ENCODE measurements around the gene KIR3DL2.
"Not testable (repeated sequence)": the region's sequence is repeated elsewhere in the genome, so short reads cannot be mapped to it uniquely, and the experiment has no call there.

Gene KIR3DL2

DNA sequence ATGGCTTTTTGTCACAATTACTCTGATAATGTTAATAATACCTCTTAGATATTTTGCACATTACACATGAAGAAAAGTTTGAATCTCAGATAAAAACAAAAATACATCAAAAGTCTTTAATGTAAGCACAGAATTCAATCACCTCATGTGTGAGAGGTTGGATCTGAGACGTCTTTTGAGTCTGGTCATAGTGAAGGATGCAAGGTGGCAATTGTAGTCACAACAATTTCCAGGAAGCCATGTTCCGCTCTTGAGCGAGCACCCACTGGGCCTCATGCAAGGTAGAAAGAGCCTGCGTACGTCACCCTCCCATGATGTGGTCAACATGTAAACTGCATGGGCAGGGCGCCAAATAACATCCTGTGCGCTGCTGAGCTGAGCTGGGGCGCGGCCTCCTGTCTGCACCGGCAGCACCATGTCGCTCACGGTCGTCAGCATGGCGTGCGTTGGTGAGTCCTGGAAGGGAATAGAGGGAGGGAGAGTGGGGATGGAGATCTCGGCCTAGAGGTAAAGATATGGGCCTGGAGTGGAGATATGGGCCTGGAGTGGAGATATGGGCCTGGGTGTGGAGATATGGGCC, at the start of gene KIR3DL2:
TSS of gene KIR3DL2 (plus strand) at position 383 of the 580 bp plus-strand sequence. CDS start at position 416, 33 bp downstream.
- not testable (repeated sequence) for DNase-seq

DNA sequence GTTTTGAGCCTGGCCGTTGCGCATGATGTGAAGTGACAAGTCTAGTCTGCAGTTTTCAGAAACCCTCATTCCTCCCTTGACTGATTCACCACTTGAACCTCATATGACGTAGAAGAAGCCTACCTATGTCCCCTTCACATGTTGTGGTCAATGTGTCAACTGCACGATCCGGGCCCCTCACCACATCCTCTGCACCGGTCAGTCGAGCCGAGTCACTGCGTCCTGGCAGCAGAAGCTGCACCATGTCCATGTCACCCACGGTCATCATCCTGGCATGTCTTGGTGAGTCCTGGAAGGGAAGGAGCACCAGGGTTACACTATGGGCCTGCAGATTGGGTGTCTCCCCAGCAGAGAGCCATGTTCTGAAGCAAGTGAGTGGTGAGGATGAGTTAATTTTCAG, 46.8 kb upstream of the KIR3DL2 start, which contains the start of gene KIR2DL4:
TSS of gene KIR2DL4 (plus strand) at position 201 of the 400 bp plus-strand sequence. CDS start at position 243, 42 bp downstream.
- DNase-seq = no peak

- no peak for DNase-seq
Measured at GRCh38 chr19:54804101-54804500, 46.1 kb upstream of the KIR3DL2 start.

- DNase-seq = no peak
Measured at GRCh38 chr19:54804571-54804970, 45.7 kb upstream of the KIR3DL2 start.

DNA sequence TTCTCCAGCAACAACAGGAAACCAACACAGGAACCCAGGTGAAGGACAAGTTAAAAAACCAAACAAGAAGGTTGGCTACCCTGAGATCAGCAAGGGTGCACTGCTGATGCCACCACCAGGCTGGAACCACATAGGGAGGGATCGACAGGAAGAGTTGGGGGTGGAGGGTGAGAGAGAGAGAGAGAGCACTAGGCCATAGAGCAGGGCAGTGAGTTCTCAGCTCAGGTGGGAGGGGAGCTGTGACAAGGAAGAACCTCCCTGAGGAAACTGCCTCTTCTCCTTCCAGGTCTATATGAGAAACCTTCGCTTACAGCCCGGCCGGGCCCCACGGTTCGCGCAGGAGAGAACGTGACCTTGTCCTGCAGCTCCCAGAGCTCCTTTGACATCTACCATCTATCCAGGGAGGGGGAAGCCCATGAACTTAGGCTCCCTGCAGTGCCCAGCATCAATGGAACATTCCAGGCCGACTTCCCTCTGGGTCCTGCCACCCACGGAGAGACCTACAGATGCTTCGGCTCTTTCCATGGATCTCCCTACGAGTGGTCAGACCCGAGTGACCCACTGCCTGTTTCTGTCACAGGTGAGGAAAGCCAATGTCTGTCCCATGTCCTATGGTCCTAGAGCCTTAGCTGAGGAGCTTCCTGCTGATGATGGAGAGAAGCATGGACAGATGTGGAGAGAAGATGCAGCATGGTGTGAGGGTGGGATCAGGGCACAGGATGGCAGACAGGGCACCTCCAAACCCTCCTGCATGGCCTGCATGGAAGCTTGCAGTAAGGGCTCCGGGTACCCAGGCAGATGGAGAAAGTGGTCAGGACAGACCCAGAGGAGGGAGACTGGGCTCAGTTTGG, 44.4 kb upstream of the KIR3DL2 start:
- DNase-seq = no peak

- no peak for DNase-seq
Measured at GRCh38 chr19:54806516-54806838, 43.8 kb upstream of the KIR3DL2 start.

- not testable (repeated sequence) for DNase-seq
Measured at GRCh38 chr19:54814571-54814970, 35.7 kb upstream of the KIR3DL2 start.

DNA sequence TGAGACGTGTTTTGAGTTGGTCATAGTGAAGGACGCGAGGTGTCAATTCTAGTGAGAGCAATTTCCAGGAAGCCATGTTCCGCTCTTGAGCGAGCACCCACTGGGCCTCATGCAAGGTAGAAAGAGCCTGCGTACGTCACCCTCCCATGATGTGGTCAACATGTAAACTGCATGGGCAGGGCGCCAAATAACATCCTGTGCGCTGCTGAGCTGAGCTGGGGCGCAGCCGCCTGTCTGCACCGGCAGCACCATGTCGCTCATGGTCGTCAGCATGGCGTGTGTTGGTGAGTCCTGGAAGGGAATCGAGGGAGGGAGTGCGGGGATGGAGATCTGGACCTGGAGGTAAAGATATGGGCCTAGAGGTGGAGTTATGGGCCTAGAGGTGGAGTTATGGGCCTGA, 34.0 kb upstream of the KIR3DL2 start, which contains the start of gene KIR3DL1:
TSS of gene KIR3DL1 (plus strand) at position 218 of the 400 bp plus-strand sequence.
- DNase-seq = not testable (repeated sequence)

DNA sequence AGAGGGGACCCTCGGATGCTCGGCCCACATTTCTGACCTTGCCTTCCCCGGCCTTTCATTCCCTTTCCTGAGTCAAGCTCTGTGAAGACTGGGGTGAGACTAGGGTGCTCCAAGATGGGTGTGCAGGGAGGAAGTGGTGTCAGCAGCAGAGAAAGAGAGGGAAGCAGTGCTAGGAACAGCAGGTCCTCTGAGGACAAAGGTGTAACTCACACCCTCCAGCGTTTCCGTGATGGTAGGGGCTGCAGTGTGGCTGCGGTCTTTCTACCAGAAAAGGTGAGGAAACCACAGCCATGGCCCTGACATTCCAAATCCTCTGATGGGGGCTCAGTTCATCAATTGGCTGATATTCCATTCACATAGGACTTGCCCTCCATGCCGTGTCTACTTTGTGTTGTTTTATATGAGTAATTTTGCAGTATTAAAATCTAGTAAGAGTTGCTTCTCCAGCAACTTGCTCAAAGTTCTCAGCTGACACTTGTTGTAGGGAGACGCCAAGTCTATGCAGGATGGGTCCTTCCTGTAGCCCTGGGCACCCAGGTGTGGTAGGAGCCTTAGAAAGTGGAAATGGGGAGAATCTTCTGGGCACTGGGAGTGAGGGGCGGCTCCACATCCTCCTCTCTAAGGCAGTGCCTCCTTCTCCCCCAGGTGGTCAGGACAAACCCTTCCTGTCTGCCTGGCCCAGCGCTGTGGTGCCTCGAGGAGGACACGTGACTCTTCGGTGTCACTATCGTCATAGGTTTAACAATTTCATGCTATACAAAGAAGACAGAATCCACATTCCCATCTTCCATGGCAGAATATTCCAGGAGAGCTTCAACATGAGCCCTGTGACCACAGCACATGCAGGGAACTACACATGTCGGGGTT, 32.3 kb upstream of the KIR3DL2 start:
- no peak for DNase-seq

GRCh38 chr19:54824416-54824815, 25.8 kb upstream of the KIR3DL2 start:
- not testable (repeated sequence) for DNase-seq

DNA sequence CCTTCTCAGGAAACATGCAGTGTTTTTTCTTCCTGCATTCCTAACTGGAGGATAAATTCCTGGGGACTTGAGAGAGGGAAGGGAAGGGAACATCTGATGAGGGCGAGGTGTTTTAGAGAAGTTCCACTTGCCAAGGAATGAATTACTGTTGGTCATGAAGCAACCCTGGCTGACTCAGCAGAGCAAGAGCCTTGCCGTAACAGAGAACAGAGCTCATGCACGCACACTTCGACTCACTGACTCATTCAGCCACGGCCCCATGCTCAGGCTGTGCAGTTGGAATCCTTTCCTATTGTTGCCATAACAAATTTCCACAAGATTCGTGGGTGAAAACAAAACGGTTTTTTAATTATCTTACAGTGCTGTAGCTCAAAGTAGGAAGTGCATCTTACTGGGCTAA, 24.9 kb upstream of the KIR3DL2 start:
- DNase-seq = not testable (repeated sequence)

DNA sequence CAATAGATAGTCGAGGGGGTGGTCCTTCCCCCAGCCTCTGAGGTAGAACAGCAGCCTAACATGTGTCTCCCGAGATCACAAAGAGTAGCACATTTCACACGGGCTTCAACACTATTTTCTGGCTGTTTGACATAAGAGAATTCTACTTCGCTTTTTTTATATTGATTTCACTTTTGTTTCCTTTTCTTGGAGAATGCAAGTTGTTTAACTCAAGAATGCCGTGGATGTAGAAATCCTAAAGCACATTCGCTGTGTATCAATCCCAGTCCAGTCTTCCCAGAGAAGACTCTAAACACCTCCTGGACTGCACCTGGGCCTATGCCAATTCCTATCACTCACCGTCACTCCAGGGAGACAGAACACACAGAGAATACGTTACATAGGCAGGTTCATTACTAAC, 22.2 kb upstream of the KIR3DL2 start:
- DNase-seq = not testable (repeated sequence)

GRCh38 chr19:54832496-54832895, 17.7 kb upstream of the KIR3DL2 start, which contains the start of gene KIR2DS4:
KIR2DS4 (plus strand) TSS chr19:54832676.
- not testable (repeated sequence) for DNase-seq

- DNase-seq = not testable (repeated sequence)
Measured at GRCh38 chr19:54835126-54835525, 15.1 kb upstream of the KIR3DL2 start.

DNA sequence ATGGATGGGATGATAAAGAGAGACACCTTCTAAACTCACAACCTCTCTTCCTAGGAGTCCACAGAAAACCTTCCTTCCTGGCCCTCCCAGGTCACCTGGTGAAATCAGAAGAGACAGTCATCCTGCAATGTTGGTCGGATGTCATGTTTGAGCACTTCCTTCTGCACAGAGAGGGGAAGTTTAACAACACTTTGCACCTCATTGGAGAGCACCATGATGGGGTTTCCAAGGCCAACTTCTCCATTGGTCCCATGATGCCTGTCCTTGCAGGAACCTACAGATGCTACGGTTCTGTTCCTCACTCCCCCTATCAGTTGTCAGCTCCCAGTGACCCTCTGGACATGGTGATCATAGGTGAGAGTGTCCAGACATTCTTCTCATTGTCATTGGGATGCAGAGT, 12.7 kb upstream of the KIR3DL2 start:
- not testable (repeated sequence) for DNase-seq

DNA sequence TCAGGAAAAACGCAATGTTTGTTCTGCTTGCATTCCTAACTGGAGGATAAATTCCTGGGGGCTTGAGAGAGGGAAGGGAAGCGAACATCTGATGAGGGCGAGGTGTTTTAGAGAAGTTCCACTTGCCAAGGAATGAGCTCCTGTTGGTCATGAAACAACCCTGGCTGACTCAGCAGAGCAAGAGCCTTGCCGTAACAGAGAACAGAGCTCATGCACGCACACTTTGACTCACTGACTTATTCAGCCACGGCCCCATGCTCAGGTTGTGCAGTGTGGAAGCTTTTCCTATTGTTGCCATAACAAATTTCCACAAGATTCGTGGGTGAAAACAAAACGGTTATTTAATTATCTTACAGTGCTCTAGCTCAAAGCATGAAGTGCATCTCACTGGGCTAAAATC, 7.1 kb upstream of the KIR3DL2 start:
- DNase-seq = not testable (repeated sequence)

DNA sequence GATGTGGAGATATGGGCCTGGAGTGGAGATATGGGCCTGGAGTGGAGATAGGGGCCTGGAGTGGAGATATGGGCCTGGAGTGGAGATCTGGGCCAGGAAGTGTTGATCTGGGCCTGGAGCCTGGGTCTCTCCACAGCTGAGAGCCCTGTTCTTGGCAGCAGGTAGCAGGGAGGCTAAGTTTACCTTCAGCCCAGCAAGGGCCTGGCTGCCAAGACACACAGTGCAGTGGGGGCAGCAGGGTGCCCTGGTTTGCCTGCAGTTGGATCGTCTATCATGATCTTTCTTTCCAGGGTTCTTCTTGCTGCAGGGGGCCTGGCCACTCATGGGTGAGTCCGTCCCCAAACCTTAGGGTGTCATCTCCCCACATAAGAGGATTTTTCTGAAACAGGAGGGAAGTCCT, 687 bp downstream of the KIR3DL2 start:
- DNase-seq = no peak

DNA sequence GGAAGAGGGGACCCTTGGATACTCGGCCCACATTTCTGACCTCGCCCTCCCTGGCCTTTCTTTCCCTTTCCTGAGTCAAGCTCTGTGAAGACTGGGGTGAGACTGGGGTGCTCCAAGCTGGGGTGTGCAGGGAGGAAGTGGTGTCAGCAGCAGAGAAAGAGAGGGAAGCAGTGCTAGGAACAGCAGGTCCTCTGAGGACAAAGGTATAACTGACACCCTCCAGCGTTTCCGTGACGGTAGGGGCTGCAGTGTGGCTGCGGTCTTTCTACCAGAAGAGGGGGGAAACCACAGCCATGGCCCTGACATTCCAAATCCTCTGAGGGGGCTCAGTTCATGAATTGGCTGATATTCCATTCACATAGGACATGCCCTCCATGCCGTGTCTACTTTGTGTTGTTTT, 1.1 kb downstream of the KIR3DL2 start:
- no peak for DNase-seq

DNA sequence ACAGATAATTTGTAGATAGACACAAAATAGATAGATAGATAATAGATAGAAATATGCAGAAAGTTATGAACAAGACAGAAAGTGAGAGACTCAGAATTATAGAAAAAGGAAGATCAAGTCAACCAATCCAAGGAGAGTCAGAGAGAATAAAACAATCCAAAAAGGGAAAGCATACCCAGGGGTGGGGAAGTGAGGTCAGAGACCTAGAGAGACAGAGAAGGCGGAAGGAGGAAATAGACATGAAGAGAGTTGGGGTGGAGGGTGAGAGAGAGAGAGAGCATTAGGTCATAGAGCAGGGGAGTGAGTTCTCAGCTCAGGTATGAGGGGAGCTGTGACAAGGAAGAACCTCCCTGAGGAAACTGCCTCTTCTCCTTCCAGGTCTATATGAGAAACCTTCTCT, 5.0 kb downstream of the KIR3DL2 start:
- not testable (repeated sequence) for DNase-seq

DNA sequence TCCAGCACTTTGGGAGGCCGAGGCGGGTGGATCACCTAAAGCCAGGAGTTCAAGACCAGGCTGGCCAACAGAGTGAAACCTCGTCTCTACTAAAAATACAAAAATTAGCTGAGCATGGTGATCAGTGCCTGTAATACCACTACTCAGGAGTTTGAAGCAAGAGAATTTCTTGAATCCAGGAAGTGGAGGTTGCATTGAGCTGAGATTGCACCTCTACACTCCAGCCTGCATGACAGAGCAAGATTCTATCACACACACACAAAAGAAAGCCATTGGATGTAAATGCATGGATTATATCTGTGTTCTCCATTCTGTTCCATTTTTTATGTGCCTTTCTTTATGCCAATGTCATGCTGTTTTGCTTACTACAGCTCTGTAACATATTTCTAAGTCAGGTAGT, 8.2 kb downstream of the KIR3DL2 start:
- DNase-seq = not testable (repeated sequence)

DNA sequence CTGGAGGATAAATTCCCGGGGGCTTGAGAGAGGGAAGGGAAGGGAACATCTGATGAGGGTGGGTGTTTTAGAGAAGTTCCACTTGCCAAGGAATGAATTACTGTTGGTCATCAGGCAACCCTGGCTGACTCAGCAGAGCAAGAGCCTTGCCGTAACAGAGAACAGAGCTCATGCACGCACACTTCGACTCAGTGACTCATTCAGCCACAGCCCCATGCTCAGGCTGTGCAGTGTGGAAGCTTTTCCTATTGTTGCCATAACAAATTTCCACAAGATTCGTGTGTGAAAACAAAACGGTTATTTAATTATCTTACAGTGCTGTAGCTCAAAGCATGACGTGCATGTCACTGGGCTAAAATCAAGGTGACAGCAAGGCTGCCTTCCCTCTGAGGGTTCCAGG, 9.2 kb downstream of the KIR3DL2 start:
- not testable (repeated sequence) for DNase-seq

DNA sequence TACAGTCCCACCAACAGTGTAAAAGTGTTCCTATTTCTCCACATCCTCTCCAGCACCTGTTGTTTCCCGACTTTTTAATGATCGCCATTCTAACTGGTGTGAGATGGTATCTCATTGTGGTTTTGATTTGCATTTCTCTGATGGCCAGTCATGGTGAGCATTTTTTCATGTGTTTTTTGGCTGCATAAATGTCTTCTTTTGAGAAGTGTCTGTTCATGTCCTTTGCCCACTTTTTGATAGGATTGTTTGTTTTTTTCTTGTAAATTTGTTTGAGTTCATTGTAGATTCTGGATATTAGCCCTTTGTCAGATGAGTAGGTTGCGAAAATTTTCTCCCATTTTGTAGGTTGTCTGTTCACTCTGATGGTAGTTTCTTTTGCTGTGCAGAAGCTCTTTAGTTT, 13.2 kb downstream of the KIR3DL2 start:
- DNase-seq = not testable (repeated sequence)

DNA sequence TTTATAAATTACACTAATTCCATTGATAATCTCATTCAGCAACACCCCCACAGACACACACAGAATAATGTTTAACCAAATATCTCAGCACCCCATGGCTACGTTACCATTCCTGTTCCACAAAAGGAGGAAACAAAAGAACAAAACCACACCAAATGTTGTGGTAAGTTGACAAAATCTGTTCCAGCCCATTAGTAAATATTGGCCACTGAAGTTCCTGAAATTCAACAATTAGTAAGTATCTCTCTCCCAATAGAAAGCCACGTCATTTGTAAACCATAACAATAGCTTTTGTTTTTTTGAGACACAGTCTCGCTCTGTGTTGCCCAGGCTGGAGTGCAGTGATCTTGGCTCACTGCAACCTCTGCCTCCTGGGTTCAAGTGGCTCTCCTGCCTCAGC, 21.5 kb downstream of the KIR3DL2 start:
- no peak for DNase-seq

All from activated effector memory CD4-positive, alpha-beta T cell treated with anti-CD3 and anti-CD28 coated beads, Interleukin-2, amount 50 U/mL, for 16 hours (primary cell).